Measurements from ENCODE around the gene VPS36. TPM values are rescaled to one million over a fixed set of nuclear protein-coding genes. Genes with fewer than 3 reads are reported as not detected.

The VPS36 gene
- total RNA-seq, 1 experiment from 2014 or later: 29.2 TPM

DNA sequence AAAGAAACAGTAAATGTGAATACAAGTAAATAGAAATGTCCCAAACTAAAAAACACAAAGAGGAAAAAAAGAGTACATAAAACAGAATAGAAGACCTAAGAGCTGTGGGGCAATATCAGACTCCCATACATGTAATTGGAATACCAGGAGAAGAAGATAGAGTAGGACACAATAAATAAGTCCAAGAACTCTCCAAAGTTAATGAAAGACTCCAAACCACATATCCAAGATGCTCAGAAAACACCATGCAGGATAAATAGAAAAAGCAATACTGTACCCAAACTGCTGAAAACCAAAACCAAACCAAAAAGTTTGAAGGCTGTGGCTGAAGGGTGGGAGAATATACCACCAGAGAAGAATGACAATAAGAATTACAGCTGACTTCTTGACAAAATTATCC, 62.7 kb downstream of the VPS36 start:
- Histone ChIP-seq H3K79me2 (ENCODE audit: insufficient read depth, low read length) (no peaks in the 10 kb centered on the region), H3K9me3 (ENCODE audit: control insufficient read depth, low read depth, low read length) (no peaks in the 10 kb centered on the region), H3K9ac (ENCODE audit: extremely low read depth, insufficient read length, low read length) (no peak overlapping the region), H3K4me1 (ENCODE audit: insufficient read depth, low read length) (no peaks in the 10 kb centered on the region), H4K91ac (ENCODE audit: insufficient read length, low read depth, low read length) (no peak overlapping the region), H3K4ac (ENCODE audit: low read depth, low read length) (no peak overlapping the region), H3K23ac (ENCODE audit: insufficient read length, low read depth, low read length) (no peak overlapping the region), H3K79me1 (ENCODE audit: insufficient read depth, low read depth, low read length, poor library complexity, severe bottlenecking) (no peaks in the 10 kb centered on the region), H2BK120ac (ENCODE audit: low read depth, low read length, poor library complexity, severe bottlenecking) (no peak overlapping the region), H3K4me2 (ENCODE audit: insufficient read depth, insufficient read length, low read length) (no peak overlapping the region), H2BK5ac (ENCODE audit: insufficient read length, low read length) (no peak overlapping the region), H3K14ac (ENCODE audit: insufficient read depth, low read length) (no peak overlapping the region), H3K23me2 (ENCODE audit: insufficient read length, low read depth, low read length, poor library complexity, severe bottlenecking) (no peaks in the 10 kb centered on the region), H3T11ph (ENCODE audit: low read length) (no peak overlapping the region), H2BK12ac (ENCODE audit: insufficient read length, low read depth, low read length) (no peak overlapping the region), H4K8ac (replicated peaks; ENCODE audit: insufficient read length, low read depth, low read length) (no peak overlapping the region), H2BK15ac (ENCODE audit: low read depth, low read length) (no peak overlapping the region), H4K5ac (ENCODE audit: insufficient read length, low read depth, low read length) (no peak overlapping the region), H2AK5ac (ENCODE audit: insufficient read length, low read length) (no peak overlapping the region), H4K20me1 (ENCODE audit: control insufficient read depth, insufficient read depth, insufficient read length) (no peaks in the 10 kb centered on the region), H2AFZ (ENCODE audit: low read length) (no peak overlapping the region), H3K27ac (ENCODE audit: insufficient read length, low read depth, low read length) (no peak overlapping the region), H3K18ac (ENCODE audit: insufficient read length, low read depth, low read length) (no peak overlapping the region), H3K56ac (ENCODE audit: insufficient read length, low read depth, low read length) (no peak overlapping the region), H3K27me3 (ENCODE audit: insufficient read depth, low read length) (no peaks in the 10 kb centered on the region), H2BK20ac (ENCODE audit: low read depth, low read length, poor library complexity, severe bottlenecking) (no peak overlapping the region)
- no peak overlapping the region for H3K4me3 Mint-ChIP-seq
- no peak overlapping the region for H3K27ac Mint-ChIP-seq
- H3K36me3 Mint-ChIP-seq (ENCODE audit: insufficient read depth in 1 of 3, low read depth in 3 of 3): no peaks in the 10 kb centered on the region
- TF ChIP-seq CTCF (conservative IDR thresholded peaks at IDR 0.05): no peak
- H3K9me3 Mint-ChIP-seq: no peaks in the 10 kb centered on the region; a peak in 1 of 5 replicates
- H3K27me3 Mint-ChIP-seq (ENCODE audit: low read depth): no peaks in the 10 kb centered on the region
- no peaks in the 10 kb centered on the region for H3K4me1 Mint-ChIP-seq
- DNase-seq: no peak
